Activated naive CD4-positive, alpha-beta T cell treated with anti-CD3 and anti-CD28 coated beads, Interleukin-2, amount 10 ng/mL, durations not matched to agents 7 days and 5 days (primary cell): ENCODE data around the gene CMTM2.
"Not testable (repeated sequence)": the region's sequence is repeated elsewhere in the genome, so short reads cannot be mapped to it uniquely, and the experiment has no call there.

Source experiments
- CTCF ChIA-PET: fragments of 350-600 bp; sonication (Branson Sonifier 250); formaldehyde crosslinking; loops from one replicate; lab custom pipeline; 2021; ENCODE audit warnings: antibody characterized with exemption; lab: Charles Lee
- DNase-seq: peaks from one replicate; pipeline ENCODE4 v3.0.0-alpha.2; 2020
- H3K27ac Mint-ChIP-seq: one replicate; pipeline ENCODE4 v1.8.0; 2021; ENCODE audit warnings: mild to moderate bottlenecking, moderate library complexity, mixed read lengths
- H3K27me3 Mint-ChIP-seq: one replicate; pipeline ENCODE4 v1.8.0; 2021; ENCODE audit warnings: mild to moderate bottlenecking, mixed read lengths
- H3K36me3 Mint-ChIP-seq: one replicate; pipeline ENCODE4 v1.8.0; 2021; ENCODE audit warnings: mixed read lengths
- H3K4me1 Mint-ChIP-seq: one replicate; pipeline ENCODE4 v1.8.0; 2021; ENCODE audit warnings: mixed read lengths
- H3K4me3 Mint-ChIP-seq: one replicate; pipeline ENCODE4 v1.8.0; 2021; ENCODE audit warnings: mild to moderate bottlenecking, moderate library complexity, mixed read lengths
- H3K9me3 Mint-ChIP-seq: one replicate; pipeline ENCODE4 v1.8.0; 2021; ENCODE audit warnings: mixed read lengths

Gene CMTM2

GRCh38 chr16:66562409-66562808 lies 16.9 kb upstream of the CMTM2 start:
- no peak overlapping the region for H3K27ac Mint-ChIP-seq
- H3K27me3 Mint-ChIP-seq = no peaks in the 10 kb centered on the region
- H3K4me3 Mint-ChIP-seq = no peak overlapping the region
- peaks cover 69% of the 10 kb centered on the region for H3K36me3 Mint-ChIP-seq
- CTCF ChIA-PET = interaction anchor here (0.7 to 4.3 kb wide), 12 partner anchors 10 to 166 kb away, joined by 3 to 47 read pairs (median 8); partner anchors contain the start of genes CKLF and CMTM2
- peaks cover 60% of the 10 kb centered on the region for H3K4me1 Mint-ChIP-seq
- DNase-seq = no peak
- H3K9me3 Mint-ChIP-seq = no peaks in the 10 kb centered on the region

GRCh38 chr16:66562986-66563385 lies 16.3 kb upstream of the CMTM2 start:
- Mint-ChIP-seq H3K36me3 (peaks cover 72% of the 10 kb centered on the region), H3K4me3 (no peak overlapping the region), H3K27me3 (no peaks in the 10 kb centered on the region), H3K4me1 (peaks cover 58% of the 10 kb centered on the region), H3K27ac (no peak overlapping the region), H3K9me3 (no peaks in the 10 kb centered on the region)
- DNase-seq = no peak
- CTCF ChIA-PET = interaction anchor here (0.7 to 4.3 kb wide), 15 partner anchors 9 to 165 kb away, joined by 3 to 47 read pairs (median 5); partner anchors contain the start of genes CKLF and CMTM2

- Mint-ChIP-seq H3K27me3 (no peaks in the 10 kb centered on the region), H3K36me3 (peaks cover 65% of the 10 kb centered on the region), H3K9me3 (no peaks in the 10 kb centered on the region), H3K4me1 (peaks cover 52% of the 10 kb centered on the region), H3K27ac (no peak overlapping the region), H3K4me3 (no peak overlapping the region)
- CTCF ChIA-PET = interaction anchor here (0.7 to 4.3 kb wide), 16 partner anchors 8 to 164 kb away, joined by 3 to 47 read pairs (median 6); partner anchors contain the start of genes CKLF and CMTM2
- no peak for DNase-seq
These were observed 15.5 kb upstream of the CMTM2 start for GRCh38 chr16:66563574-66564334.

- CTCF ChIA-PET = no interaction called here
- no peak within 1 kb of the TSS for H3K27ac Mint-ChIP-seq
- no peaks in the 10 kb centered on the region for H3K27me3 Mint-ChIP-seq
- no peaks in the 10 kb centered on the region for H3K9me3 Mint-ChIP-seq
- peaks cover 29% of the 10 kb centered on the region for H3K4me1 Mint-ChIP-seq
- H3K4me3 Mint-ChIP-seq = no peak within 1 kb of the TSS
- H3K36me3 Mint-ChIP-seq = peaks cover 61% of the 10 kb centered on the region
- no peak for DNase-seq
These were observed 13.0 kb upstream of the CMTM2 start, which contains the start of gene CMTM1 for GRCh38 chr16:66566051-66566901. Gene CMTM1 (plus strand): TSS chr16:66566439. CDS start chr16:66566514, 75 bp downstream.

GRCh38 chr16:66567270-66567669 lies 12.0 kb upstream of the CMTM2 start:
- CTCF ChIA-PET, H3K9me3 Mint-ChIP-seq, H3K4me3 Mint-ChIP-seq, H3K27ac Mint-ChIP-seq, H3K27me3 Mint-ChIP-seq, DNase-seq: not testable (repeated sequence)
- Mint-ChIP-seq H3K4me1 (peaks cover 20% of the 10 kb centered on the region), H3K36me3 (peaks cover 66% of the 10 kb centered on the region)

- Mint-ChIP-seq H3K27me3 (no peaks in the 10 kb centered on the region), H3K4me1 (peaks cover 9% of the 10 kb centered on the region), H3K36me3 (peaks cover 59% of the 10 kb centered on the region), H3K4me3 (no peak overlapping the region), H3K9me3 (no peaks in the 10 kb centered on the region), H3K27ac (no peak overlapping the region)
- CTCF ChIA-PET = no interaction called here
- DNase-seq = no peak
These were observed 10.9 kb upstream of the CMTM2 start for GRCh38 chr16:66568355-66568754.

- CTCF ChIA-PET = interaction anchor here (0.6 to 1.9 kb wide), 3 partner anchors 10 to 35 kb away, joined by 3 to 4 read pairs (median 3); partner anchors contain the start of gene CMTM2
- Mint-ChIP-seq H3K36me3 (peaks cover 52% of the 10 kb centered on the region), H3K27ac (no peak overlapping the region), H3K4me3 (no peak overlapping the region), H3K4me1 (peaks cover 4% of the 10 kb centered on the region), H3K9me3 (no peaks in the 10 kb centered on the region), H3K27me3 (no peaks in the 10 kb centered on the region)
- no peak for DNase-seq
These were observed 10.1 kb upstream of the CMTM2 start for GRCh38 chr16:66569131-66569530.

- no peak for DNase-seq
- CTCF ChIA-PET = interaction anchor here (0.8 to 3.7 kb wide), 6 partner anchors 9 to 164 kb away, joined by 3 to 20 read pairs (median 3); partner anchors contain the start of gene CMTM2
- peaks cover 49% of the 10 kb centered on the region for H3K36me3 Mint-ChIP-seq
- no peaks in the 10 kb centered on the region for H3K27me3 Mint-ChIP-seq
- no peaks in the 10 kb centered on the region for H3K9me3 Mint-ChIP-seq
- no peak overlapping the region for H3K4me3 Mint-ChIP-seq
- peaks cover 4% of the 10 kb centered on the region for H3K4me1 Mint-ChIP-seq
- H3K27ac Mint-ChIP-seq = no peak overlapping the region
These were observed 9.3 kb upstream of the CMTM2 start for GRCh38 chr16:66569827-66570405.

GRCh38 chr16:66572356-66572755 lies 6.9 kb upstream of the CMTM2 start:
- Mint-ChIP-seq H3K4me1 (peaks cover 2% of the 10 kb centered on the region), H3K27ac (no peak overlapping the region), H3K4me3 (no peak overlapping the region), H3K36me3 (peaks cover 27% of the 10 kb centered on the region), H3K9me3 (no peaks in the 10 kb centered on the region), H3K27me3 (peaks cover 6% of the 10 kb centered on the region)
- no peak for DNase-seq
- CTCF ChIA-PET = interaction anchor here (0.9 to 3.7 kb wide), 3 partner anchors 10 to 17 kb away, joined by 3 to 20 read pairs (median 13); no protein-coding TSS in a partner anchor

- CTCF ChIA-PET = interaction anchor here (0.5 to 3.4 kb wide), 3 partner anchors 11 to 25 kb away, joined by 3 to 14 read pairs (median 13); no protein-coding TSS in a partner anchor
- peaks cover 4% of the 10 kb centered on the region for H3K4me1 Mint-ChIP-seq
- H3K4me3 Mint-ChIP-seq = no peak overlapping the region
- H3K27ac Mint-ChIP-seq = no peak overlapping the region
- peaks cover 20% of the 10 kb centered on the region for H3K36me3 Mint-ChIP-seq
- no peak for DNase-seq
- H3K9me3 Mint-ChIP-seq = no peaks in the 10 kb centered on the region
- H3K27me3 Mint-ChIP-seq = peaks cover 23% of the 10 kb centered on the region
These were observed 5.2 kb upstream of the CMTM2 start for GRCh38 chr16:66574081-66574480.

- H3K27ac Mint-ChIP-seq = no peak overlapping the region
- DNase-seq = no peak
- no peak overlapping the region for H3K4me3 Mint-ChIP-seq
- CTCF ChIA-PET = interaction anchor here (0.5 to 2.3 kb wide), 2 partner anchors 14 to 24 kb away, joined by 3 to 14 read pairs; no protein-coding TSS in a partner anchor
- peaks cover 28% of the 10 kb centered on the region for H3K27me3 Mint-ChIP-seq
- peaks cover 20% of the 10 kb centered on the region for H3K36me3 Mint-ChIP-seq
- H3K4me1 Mint-ChIP-seq = peaks cover 7% of the 10 kb centered on the region
- no peaks in the 10 kb centered on the region for H3K9me3 Mint-ChIP-seq
These were observed 4.7 kb upstream of the CMTM2 start for GRCh38 chr16:66574531-66574930.

GRCh38 chr16:66575060-66575459 lies 4.2 kb upstream of the CMTM2 start:
- peaks cover 33% of the 10 kb centered on the region for H3K27me3 Mint-ChIP-seq
- peaks cover 18% of the 10 kb centered on the region for H3K36me3 Mint-ChIP-seq
- DNase-seq = no peak
- no peaks in the 10 kb centered on the region for H3K9me3 Mint-ChIP-seq
- H3K4me1 Mint-ChIP-seq = peaks cover 13% of the 10 kb centered on the region
- no peak overlapping the region for H3K27ac Mint-ChIP-seq
- CTCF ChIA-PET = interaction anchor here (0.9 to 2.3 kb wide), 2 partner anchors 14 to 59 kb away, joined by 3 to 14 read pairs; no protein-coding TSS in a partner anchor
- H3K4me3 Mint-ChIP-seq = no peak overlapping the region

- peaks cover 13% of the 10 kb centered on the region for H3K4me1 Mint-ChIP-seq
- no peak overlapping the region for H3K27ac Mint-ChIP-seq
- no peak overlapping the region for H3K4me3 Mint-ChIP-seq
- H3K9me3 Mint-ChIP-seq = no peaks in the 10 kb centered on the region
- peaks cover 46% of the 10 kb centered on the region for H3K27me3 Mint-ChIP-seq
- DNase-seq = no peak
- CTCF ChIA-PET = interaction anchor here (2.3 kb wide), 1 partner anchor 13 kb away, joined by 14 read pairs; no protein-coding TSS in a partner anchor
- H3K36me3 Mint-ChIP-seq = peaks cover 8% of the 10 kb centered on the region
These were observed 3.0 kb upstream of the CMTM2 start for GRCh38 chr16:66576296-66576695.
